Heart left ventricle (tissue), 16 donors: Measurements from ENCODE around the gene C5orf52. TPM values are rescaled to one million over a fixed set of nuclear protein-coding genes. Genes with fewer than 3 reads are reported as not detected.

Experiments used
- ATAC-seq, 4 donors: fragments of 200-7000 bp; cut with Tn5 transposase; one replicate each; pipeline ENCODE4 v1.9.1; 2020 to 2022; ENCODE audit warnings: moderate library complexity in 4 of 4, mild to moderate bottlenecking in 3 of 4, moderate number of reproducible peaks in 1 of 4
- DNase-seq, 5 donors: peaks; one replicate each; pipeline ENCODE4 v3.0.0-alpha.2; 2020
- H3K27ac ChIP-seq, 12 donors: fragments of 200-600 bp; sonication (generic) in 4 of 12; one replicate each; pipeline versions ENCODE4 v1.5.0 to v1.8.0; 2016 to 2022; ENCODE audit warnings: mild to moderate bottlenecking in 2 of 12
- H3K27me3 ChIP-seq, 9 donors: fragments of 200-600 bp; sonication (generic) in 2 of 9; one replicate each; pipeline versions ENCODE4 v1.5.1 to v1.8.0; 2016 to 2022; ENCODE audit warnings: mild to moderate bottlenecking in 3 of 9
- H3K36me3 ChIP-seq, 9 donors: fragments of 200-600 bp; sonication (generic) in 2 of 9; one replicate each; pipeline versions ENCODE4 v1.5.0 to v1.8.0; 2018 to 2022; ENCODE audit warnings: mild to moderate bottlenecking in 2 of 9
- H3K4me1 ChIP-seq, 12 donors: fragments of 200-600 bp; sonication (generic) in 4 of 12; one replicate each; pipeline versions ENCODE4 v1.5.0 to v1.8.0; 2016 to 2022; ENCODE audit warnings: mild to moderate bottlenecking in 3 of 12
- H3K4me3 ChIP-seq, 12 donors: fragments of 200-600 bp; sonication (generic) in 4 of 12; one replicate each; pipeline versions ENCODE4 v1.5.0 to v1.8.0; 2017 to 2022; ENCODE audit warnings: mild to moderate bottlenecking in 9 of 12, moderate library complexity in 4 of 12
- H3K9me3 ChIP-seq, 12 donors: fragments of 200-600 bp; sonication (generic) in 4 of 12; one replicate each; pipeline versions ENCODE4 v1.5.0 to v1.8.0; 2016 to 2022; ENCODE audit warnings: mild to moderate bottlenecking in 1 of 12
- CTCF ChIP-seq, 12 donors: fragments of 200-600 bp; sonication (generic) in 4 of 12; IDR thresholded peaks; one replicate each; pipeline versions ENCODE4 v1.5.0 to v1.8.0; 2018 to 2022; ENCODE audit warnings: antibody characterized with exemption in 12 of 12, mild to moderate bottlenecking in 5 of 12
- POLR2A ChIP-seq, 2 donors: fragments of 450-650 bp; IDR thresholded peaks; one replicate each; pipeline ENCODE4 v1.6.1; 2017; ENCODE audit warnings: antibody characterized with exemption in 2 of 2, mild to moderate bottlenecking in 2 of 2, moderate library complexity in 2 of 2
- WGBS, 4 donors: extraction: QIAGEN DNeasy Blood & Tissue Kit in 2 of 4; methylation state at CpG; one replicate each; pipeline versions ENCODE4 v1.1.5 to v1.1.7; 2013 to 2018; 5-methylcytosine and 5-hydroxymethylcytosine counted together
- intact Hi-C, 10 donors: fragments of 100-400 bp; cut with DNase I; formaldehyde crosslinking; loops; one replicate each; pipeline versions ENCODE4 v1.11.1 to v1.14.2; 2022
- polyA plus RNA-seq, 2 donors: library from polyadenylated mRNA; stranded (reverse); fragments of 200-250 nt; gene quantifications; one replicate each; pipeline ENCODE4 v1.2.3, GENCODE V29; 2013
- total RNA-seq, 9 donors: library from RNA; depleted of rRNA in 2 of 9; stranded (reverse); fragments of >200 nt in 2 of 9; fragmentation: NEBNext Ultra II Directional in 3 of 9; extraction: Animal tissue kit (Norgen Biotek cat#: 25700) in 3 of 9; gene quantifications; one replicate each; pipeline versions ENCODE4 v1.1.0 to v1.2.4, GENCODE V29; 2016 to 2023
- donor health status: ischemic (EF 13 %, LVEDD 7.1; RV severe dilation, severe dysfunction).
- donor health status: healthy with polysubstance abuse.
- donor health status: DM: no; HTN: yes; CAD: no.
- donor health status: DM: no; HTN: no; CAD: no.
- donor health status: ischemic (EF 25% LVEDD 6.9; RV normal size, moderate dysfunction).
- donor health status: ischemic (EF 25% LVEDD 5.7; RV mildly dilated, moderate dysfunction).
- donor health status: healthy.
- donor health status: DM: yes; HTN: yes; CAD: no.
- donor health status: ischemic (EF 35%, LVEDD 5.7; RV mildly dilated, moderate dysfunction).
- donor health status: nonischemic (EF 11% LVEDD 7.7; RV severe dilation, severe dysfunction).
- donor health status: DM: yes; HTN: yes; CAD: no.
- donor health status: PGD.
- donor health status: ischemic (EF 29% LVEDD 5.4; RV normal size, mild dysfunction).
- donor health status: nonischemic (EF 23%, LVEDD 6.1; RV moderate dilation, normal function).

The C5orf52 gene
- total and polyA plus RNA-seq, 11 donors = not detected

GRCh38 chr5:157658893-157659292, 12.4 kb upstream of the C5orf52 start:
- H3K27me3 ChIP-seq = no peaks in the 10 kb centered on the region
- H3K4me3 ChIP-seq = no peak overlapping the region
- DNase-seq (no peak), ATAC-seq (no peak)
- H3K9me3 ChIP-seq = peaks cover 0 to 25% (median 10%) of the 10 kb centered on the region in 12 donors
- intact Hi-C loops = no loop called here
- 77 to 88% (median 82%) methylated on average over 1 of the region's 1 CpG for WGBS, 4 donors
- H3K36me3 ChIP-seq = no peaks in the 10 kb centered on the region
- TF ChIP-seq CTCF (IDR thresholded peaks at IDR 0.05) (no peak), POLR2A (IDR thresholded peaks at IDR 0.05) (no peak)
- H3K27ac ChIP-seq = no peak overlapping the region
- no peaks in the 10 kb centered on the region for H3K4me1 ChIP-seq

DNA sequence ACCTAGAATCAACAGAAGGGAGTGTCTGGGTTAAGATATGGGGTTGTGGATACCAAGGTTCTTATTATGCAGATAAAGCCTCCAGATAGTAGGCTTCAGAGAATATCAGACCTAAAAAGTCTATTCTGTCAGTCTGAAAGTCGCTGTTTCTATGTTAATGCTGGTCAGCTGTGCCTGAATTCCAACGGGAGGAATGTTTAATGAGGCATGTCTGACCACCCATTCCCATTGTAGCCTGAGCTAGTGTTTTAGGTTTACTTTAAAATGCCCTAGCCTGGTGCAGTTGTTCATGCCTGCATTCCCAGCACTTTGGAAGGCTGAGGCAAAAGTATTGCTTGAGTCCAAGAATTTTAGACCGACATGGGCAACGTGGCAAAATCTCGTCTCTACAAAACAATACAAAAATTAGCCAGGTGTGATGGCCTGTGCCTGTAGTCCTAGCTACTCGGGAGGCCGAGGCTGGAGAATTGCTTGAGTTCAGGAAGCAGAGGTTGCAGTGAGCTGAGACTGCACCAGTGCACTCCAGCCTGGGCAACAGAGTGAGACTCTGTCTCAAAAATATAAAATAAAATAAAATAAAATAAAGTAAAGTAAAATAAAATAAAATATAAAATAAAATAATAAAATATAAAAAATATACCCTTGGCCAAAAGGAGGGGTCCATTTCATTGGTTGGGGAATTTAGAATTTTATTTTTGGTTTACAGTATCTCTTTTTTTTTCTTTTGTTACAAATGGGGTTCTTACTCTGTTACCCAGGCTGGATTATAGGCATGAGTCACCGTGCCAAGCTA, 11.3 kb upstream of the C5orf52 start:
- WGBS, 4 donors = 86 to 92% (median 90%) methylated on average over 8 of the region's 8 CpGs
- H3K27ac ChIP-seq = no peak overlapping the region
- H3K36me3 ChIP-seq = no peaks in the 10 kb centered on the region
- DNase-seq = no peak
- TF ChIP-seq CTCF (IDR thresholded peaks at IDR 0.05) (no peak), POLR2A (IDR thresholded peaks at IDR 0.05) (no peak)
- ATAC-seq = no peak
- intact Hi-C loops = loop anchor here in 1 of 10 donors (10.0 kb wide), 1 partner anchor 55 kb away; no protein-coding TSS in a partner anchor
- H3K4me1 ChIP-seq = no peaks in the 10 kb centered on the region
- no peaks in the 10 kb centered on the region for H3K27me3 ChIP-seq
- H3K9me3 ChIP-seq = peaks cover 0 to 24% (median 10%) of the 10 kb centered on the region in 12 donors
- no peak overlapping the region for H3K4me3 ChIP-seq

DNA sequence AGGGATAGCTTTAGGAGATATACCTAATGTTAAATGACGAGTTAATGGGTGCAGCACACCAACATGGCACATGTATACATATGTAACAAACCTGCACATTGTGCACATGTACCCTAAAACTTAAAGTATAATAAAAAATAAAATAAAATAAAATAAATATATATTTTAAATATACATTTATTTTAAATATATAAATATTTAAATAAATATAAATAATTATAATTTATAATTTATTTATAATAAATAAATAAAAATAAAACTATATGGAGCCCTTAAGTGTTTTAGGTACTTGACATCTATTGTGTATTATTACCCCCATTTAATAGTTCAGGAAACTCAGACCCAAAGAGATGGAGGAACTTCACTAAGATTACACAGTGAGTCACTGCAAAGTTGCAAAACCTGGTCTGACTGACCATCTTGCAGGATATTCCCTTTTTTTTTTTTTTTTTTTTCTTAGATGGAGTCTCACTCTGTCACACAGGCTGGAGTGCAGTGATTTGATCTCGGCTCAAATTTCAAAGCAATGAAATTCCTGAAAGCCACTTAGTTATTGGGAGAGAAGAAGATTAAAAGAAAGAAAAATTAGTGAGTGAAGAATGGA, 5.8 kb upstream of the C5orf52 start:
- H3K36me3 ChIP-seq = no peaks in the 10 kb centered on the region
- WGBS, 4 donors = 85 to 90% (median 88%) methylated on average over 2 of the region's 2 CpGs
- H3K9me3 ChIP-seq = peaks cover 0 to 9% (median 0%) of the 10 kb centered on the region in 12 donors
- intact Hi-C loops = loop anchor here in 3 of 10 donors (5.0 to 10.0 kb wide), 3 partner anchors 49 to 77 kb away; partner anchors contain the start of gene LSM11 (in 1 of the 3)
- peaks cover 0 to 5% (median under 1%) of the 10 kb centered on the region in 12 donors for H3K4me1 ChIP-seq
- H3K4me3 ChIP-seq = no peak overlapping the region
- DNase-seq = no peak
- no peak overlapping the region for H3K27ac ChIP-seq
- H3K27me3 ChIP-seq = peaks cover 0 to 6% (median 0%) of the 10 kb centered on the region in 9 donors
- TF ChIP-seq CTCF (IDR thresholded peaks at IDR 0.05) (no peak), POLR2A (IDR thresholded peaks at IDR 0.05) (no peak)
- ATAC-seq = no peak

- no peak for TF ChIP-seq CTCF (IDR thresholded peaks at IDR 0.05)
- TF ChIP-seq POLR2A (IDR thresholded peaks at IDR 0.05) = no peak
- Histone ChIP-seq H3K9me3 (no peaks in the 10 kb centered on the region), H3K27ac (no peak overlapping the region), H3K36me3 (no peaks in the 10 kb centered on the region), H3K4me1 (peaks cover 0 to 18% (median 7%) of the 10 kb centered on the region in 12 donors), H3K27me3 (peaks cover 4 to 24% (median 6%) of the 10 kb centered on the region in 9 donors), H3K4me3 (no peak overlapping the region)
- 77 to 88% (median 80%) methylated on average over 1 of the region's 1 CpG for WGBS, 4 donors
- intact Hi-C loops = loop anchor here in 3 of 10 donors (5.0 to 10.0 kb wide), 3 partner anchors 46 to 74 kb away; partner anchors contain the start of gene LSM11 (in 1 of the 3)
- DNase-seq (no peak), ATAC-seq (no peak)
Measured at GRCh38 chr5:157668356-157668755, 3.0 kb upstream of the C5orf52 start.
